GM12892 (cell line): Measurements from ENCODE around the gene HTR2B.

Experiments used
- POLR2A ChIP-seq: IDR thresholded peaks from 2 replicates; pipeline ENCODE4 v1.6.1; 2011; ENCODE audit warnings: low read depth, low read length, control low read depth
- POLR2AphosphoS5 ChIP-seq: IDR thresholded peaks from 2 replicates; pipeline ENCODE4 v1.6.1; 2011; ENCODE audit warnings: low read depth, low read length, control low read depth
- TAF1 ChIP-seq: IDR thresholded peaks from 2 replicates; pipeline ENCODE4 v1.6.1; 2011; ENCODE audit warnings: low read depth, mild to moderate bottlenecking, control low read depth, low read length, borderline replicate concordance

DNA sequence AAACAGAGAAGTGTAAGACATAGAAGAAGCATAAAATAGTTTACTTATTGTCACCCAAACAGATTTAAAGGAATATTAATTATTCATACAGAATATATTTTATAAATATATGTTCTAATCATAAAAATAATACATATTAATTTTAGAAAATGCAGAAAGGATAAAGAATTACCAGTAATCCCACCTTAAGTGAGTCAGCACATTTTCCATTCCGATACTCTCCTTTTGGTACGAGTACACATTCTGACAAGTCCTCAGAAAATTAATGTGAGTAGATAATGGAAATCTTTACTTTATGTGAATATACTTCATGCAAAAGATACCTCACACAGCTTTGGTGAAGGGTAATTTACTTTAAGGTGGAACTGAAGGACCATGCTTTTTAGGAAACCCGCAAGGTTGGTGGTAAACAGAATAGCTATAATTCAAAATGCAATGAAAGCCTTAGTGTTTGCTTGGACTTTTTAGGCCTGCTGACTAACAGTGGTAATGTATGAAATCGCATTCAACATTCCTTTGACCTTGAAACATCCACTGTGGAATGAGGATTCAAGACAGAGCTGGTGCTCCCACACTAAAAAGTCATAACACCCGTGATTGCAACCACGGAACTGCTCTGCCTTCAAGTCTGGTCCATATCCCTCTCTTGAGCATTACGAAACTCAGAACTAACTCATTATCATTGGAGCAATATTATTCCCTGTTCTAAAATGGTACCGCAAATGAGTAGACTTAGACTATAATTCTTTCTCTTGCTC lies 28.1 kb upstream of the HTR2B start:
- TF ChIP-seq POLR2A, result no peak
- TF ChIP-seq POLR2AphosphoS5, result no peak
- no peak for TF ChIP-seq TAF1
